Ovary (tissue), 9 donors: ENCODE results near the gene DERL3. TPM values are rescaled to one million over a fixed set of nuclear protein-coding genes. Genes with fewer than 3 reads are reported as not detected.
"Not testable (repeated sequence)": the region's sequence is repeated elsewhere in the genome, so short reads cannot be mapped to it uniquely, and the experiment has no call there.

ENCODE experiments used
- DNase-seq, 5 donors: peaks; one replicate each; pipeline ENCODE4 v3.0.0-alpha.2; 2019 to 2020
- H3K27ac ChIP-seq, 2 donors: fragments of 200-600 bp; one replicate each; pipeline versions ENCODE4 v1.5.1 to v1.8.0; 2019 to 2022
- H3K27me3 ChIP-seq: fragments of 200-600 bp; one replicate; pipeline ENCODE4 v1.8.0; 2022
- H3K36me3 ChIP-seq: fragments of 200-600 bp; sonication (generic); one replicate; pipeline ENCODE4 v1.5.1; 2019
- H3K4me1 ChIP-seq: one replicate; pipeline ENCODE4 v1.8.1; 2013; ENCODE audit warnings: mild to moderate bottlenecking, moderate library complexity; ENCODE audit not compliant: insufficient read depth
- H3K4me3 ChIP-seq: fragments of 200-600 bp; sonication (generic); one replicate; pipeline ENCODE4 v1.5.1; 2017
- H3K9me3 ChIP-seq, 2 donors: fragments of 200-600 bp in 1 of 2; sonication (generic) in 1 of 2; one replicate each; pipeline versions ENCODE4 v1.5.1 to v1.8.1; 2013 to 2019; ENCODE audit warnings: mild to moderate bottlenecking in 1 of 2, moderate library complexity in 1 of 2
- EP300 ChIP-seq: sonication (generic); formaldehyde crosslinking; IDR thresholded peaks from one replicate; pipeline ENCODE4 v1.6.1; 2017; ENCODE audit warnings: antibody characterized with exemption
- POLR2A ChIP-seq: fragments of 450-650 bp; IDR thresholded peaks from one replicate; pipeline ENCODE4 v1.6.1; 2017; ENCODE audit warnings: antibody characterized with exemption, mild to moderate bottlenecking, moderate library complexity
- WGBS, 3 donors: extraction: QIAGEN DNeasy Blood & Tissue Kit in 1 of 3; methylation state at CpG; one replicate each; pipeline versions ENCODE4 v1.1.5 to v1.1.7; 2013 to 2017; 5-methylcytosine and 5-hydroxymethylcytosine counted together
- intact Hi-C, 4 donors: fragments of 100-400 bp; cut with DNase I; formaldehyde crosslinking; loops; one replicate each; pipeline versions ENCODE4 v1.11.0 to v1.15.1; 2022 to 2023
- polyA plus RNA-seq, 2 donors: library from polyadenylated mRNA; stranded (reverse); fragments of 200-250 nt in 1 of 2; fragments of 350-450 nt in 1 of 2; fragmentation: Illumina TruSeq in 1 of 2; extraction: RNeasy Lipid Tissue Mini Kit (QIAGEN cat#74804) in 1 of 2; gene quantifications; one replicate each; pipeline ENCODE4 v1.2.3, GENCODE V29; 2013 to 2014
- total RNA-seq, 7 donors: library from RNA; depleted of rRNA in 2 of 7; stranded (reverse); fragments of >200 nt in 2 of 7; fragmentation: NEBNext Ultra II Directional in 3 of 7; extraction: Animal tissue kit (Norgen Biotek cat#: 25700) in 3 of 7; gene quantifications; one replicate each; pipeline versions ENCODE4 v1.1.0 to v1.2.4, GENCODE V29; 2016 to 2023
- TF ChIP-seq, protein P1 (sequence below), 3 donors: fragments of 450-650 bp in 2 of 3; fragments of 200-600 bp in 1 of 3; IDR thresholded peaks; one replicate each; pipeline versions ENCODE4 v1.5.1 to v1.8.0; 2016 to 2022; ENCODE audit warnings: antibody characterized with exemption in 3 of 3, mild to moderate bottlenecking in 1 of 3
- donor health status: DM: no; HTN: no; CAD: no; lungs with moderate emphysema.
- donor health status: DM: no; HTN: no; CAD: no.
- donor health status: Bipolar disorder and iron deficiency.
- donor health status: DM: yes; HTN: yes; CAD: no.
- donor health status: DM: no; HTN: no; CAD: no.
- donor health status: DM: yes; HTN: yes; CAD: no.

Gene DERL3
- total and polyA plus RNA-seq, 9 donors = 0.45 to 3.9 (median 1.8) TPM

DNA sequence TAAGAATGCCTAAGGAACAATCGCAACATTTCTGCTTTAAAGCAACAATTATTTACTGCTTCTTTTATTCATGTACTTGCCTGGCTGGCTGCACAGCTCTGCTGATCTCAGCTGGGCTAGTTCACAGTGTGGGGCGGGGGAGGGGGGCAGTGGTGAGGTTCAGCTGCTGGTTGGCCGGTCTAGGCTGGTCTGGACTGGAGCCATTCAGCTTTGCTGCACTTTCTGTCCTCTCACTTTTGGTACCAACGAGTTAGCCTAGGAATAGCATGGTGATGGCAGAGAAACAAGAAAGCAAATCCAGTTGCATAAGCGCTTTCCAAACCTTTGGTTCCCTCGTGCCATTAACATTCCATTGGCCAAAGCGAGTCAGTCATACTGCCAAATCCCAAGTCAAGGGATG is 39.4 kb upstream of the DERL3 start:
- no peaks in the 10 kb centered on the region for H3K36me3 ChIP-seq
- H3K4me1 ChIP-seq = no peaks in the 10 kb centered on the region
- TF ChIP-seq POLR2A = no peak
- TF ChIP-seq, protein P1, sequence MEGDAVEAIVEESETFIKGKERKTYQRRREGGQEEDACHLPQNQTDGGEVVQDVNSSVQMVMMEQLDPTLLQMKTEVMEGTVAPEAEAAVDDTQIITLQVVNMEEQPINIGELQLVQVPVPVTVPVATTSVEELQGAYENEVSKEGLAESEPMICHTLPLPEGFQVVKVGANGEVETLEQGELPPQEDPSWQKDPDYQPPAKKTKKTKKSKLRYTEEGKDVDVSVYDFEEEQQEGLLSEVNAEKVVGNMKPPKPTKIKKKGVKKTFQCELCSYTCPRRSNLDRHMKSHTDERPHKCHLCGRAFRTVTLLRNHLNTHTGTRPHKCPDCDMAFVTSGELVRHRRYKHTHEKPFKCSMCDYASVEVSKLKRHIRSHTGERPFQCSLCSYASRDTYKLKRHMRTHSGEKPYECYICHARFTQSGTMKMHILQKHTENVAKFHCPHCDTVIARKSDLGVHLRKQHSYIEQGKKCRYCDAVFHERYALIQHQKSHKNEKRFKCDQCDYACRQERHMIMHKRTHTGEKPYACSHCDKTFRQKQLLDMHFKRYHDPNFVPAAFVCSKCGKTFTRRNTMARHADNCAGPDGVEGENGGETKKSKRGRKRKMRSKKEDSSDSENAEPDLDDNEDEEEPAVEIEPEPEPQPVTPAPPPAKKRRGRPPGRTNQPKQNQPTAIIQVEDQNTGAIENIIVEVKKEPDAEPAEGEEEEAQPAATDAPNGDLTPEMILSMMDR (IDR thresholded peaks at IDR 0.05) = no peak
- TF ChIP-seq EP300 = no peak
- H3K27me3 ChIP-seq = no peaks in the 10 kb centered on the region
- WGBS, 3 donors = 85 to 87% (median 86%) methylated on average over 7 of the region's 7 CpGs
- no peak for DNase-seq
- intact Hi-C loops = no loop called here
- no peak overlapping the region for H3K27ac ChIP-seq
- no peak overlapping the region for H3K4me3 ChIP-seq
- H3K9me3 ChIP-seq = no peaks in the 10 kb centered on the region

DNA sequence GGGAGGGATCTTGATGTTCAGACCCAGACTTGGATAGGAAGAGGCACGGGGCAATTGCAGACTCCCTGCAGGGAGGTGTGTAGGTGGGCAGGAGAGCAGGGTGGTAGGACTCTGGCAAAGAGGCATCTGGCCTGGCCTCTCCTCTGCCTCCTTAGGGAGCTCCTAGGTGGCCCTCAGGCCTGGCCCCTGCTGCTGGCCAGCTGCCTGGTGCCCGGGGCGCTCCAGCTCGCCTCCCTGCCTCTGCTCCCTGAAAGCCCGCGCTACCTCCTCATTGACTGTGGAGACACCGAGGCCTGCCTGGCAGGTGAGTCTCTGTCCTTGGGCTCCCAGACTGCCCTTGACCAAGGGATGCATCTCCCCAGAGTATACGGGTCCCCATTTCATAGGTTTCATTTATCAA is 38.8 kb upstream of the DERL3 start:
- no peak for DNase-seq
- TF ChIP-seq EP300 (no peak), POLR2A (no peak)
- TF ChIP-seq, protein P1 (IDR thresholded peaks at IDR 0.05) = no peak
- Histone ChIP-seq H3K36me3 (no peaks in the 10 kb centered on the region), H3K9me3 (no peaks in the 10 kb centered on the region), H3K4me1 (no peaks in the 10 kb centered on the region), H3K4me3 (no peak overlapping the region), H3K27me3 (no peaks in the 10 kb centered on the region), H3K27ac (no peak overlapping the region)
- 94 to 97% (median 95%) methylated on average over 8 of the region's 8 CpGs for WGBS, 3 donors
- intact Hi-C loops = no loop called here

DNA sequence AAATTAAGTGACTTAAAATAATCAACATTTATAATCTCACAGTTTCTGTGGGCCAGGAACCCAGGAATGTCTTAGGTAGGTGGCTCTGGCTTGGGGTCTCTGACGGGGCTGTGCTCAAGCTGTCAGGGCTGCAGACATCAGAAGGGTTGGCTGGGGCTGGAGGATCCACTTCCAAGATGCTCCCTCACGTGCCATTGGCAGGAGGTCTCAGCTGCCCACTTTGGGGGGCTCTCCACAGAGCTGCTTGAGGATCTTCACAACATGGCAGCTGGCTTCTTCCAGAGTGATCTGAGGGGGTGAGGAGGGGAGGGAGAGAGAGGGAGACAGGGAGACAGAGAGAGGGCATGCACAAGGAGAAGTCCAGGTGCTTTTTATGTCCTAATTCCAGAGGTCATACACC is 37.0 kb upstream of the DERL3 start:
- no peaks in the 10 kb centered on the region for H3K27me3 ChIP-seq
- no peak overlapping the region for H3K4me3 ChIP-seq
- WGBS, 3 donors = 85 to 95% (median 85%) methylated on average over 2 of the region's 2 CpGs
- H3K36me3 ChIP-seq = no peaks in the 10 kb centered on the region
- H3K4me1 ChIP-seq = no peaks in the 10 kb centered on the region
- intact Hi-C loops = no loop called here
- H3K27ac ChIP-seq = no peak overlapping the region
- no peak for TF ChIP-seq EP300
- no peaks in the 10 kb centered on the region for H3K9me3 ChIP-seq
- DNase-seq = no peak

DNA sequence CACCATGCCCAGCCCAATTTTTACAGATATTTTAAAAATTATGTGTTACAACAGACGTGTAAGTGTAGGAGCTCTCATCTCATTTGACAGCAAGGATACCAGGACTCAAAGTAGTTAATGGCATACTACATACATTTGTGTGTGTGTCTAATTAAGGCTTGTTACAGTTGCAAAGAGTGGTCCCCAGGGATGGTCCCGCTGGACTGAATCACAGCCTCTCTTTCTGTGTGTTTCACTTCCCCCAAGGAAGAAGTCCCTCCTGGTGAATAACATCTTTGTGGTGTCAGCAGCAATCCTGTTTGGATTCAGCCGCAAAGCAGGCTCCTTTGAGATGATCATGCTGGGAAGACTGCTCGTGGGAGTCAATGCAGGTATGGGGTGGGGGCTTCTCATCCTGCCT is 36.1 kb upstream of the DERL3 start:
- H3K36me3 ChIP-seq = no peaks in the 10 kb centered on the region
- H3K4me1 ChIP-seq = no peaks in the 10 kb centered on the region
- no peaks in the 10 kb centered on the region for H3K27me3 ChIP-seq
- 94 to 95% (median 94%) methylated on average over 4 of the region's 4 CpGs for WGBS, 3 donors
- no peaks in the 10 kb centered on the region for H3K9me3 ChIP-seq
- H3K27ac ChIP-seq = no peak overlapping the region
- intact Hi-C loops = no loop called here
- TF ChIP-seq, protein P1 (IDR thresholded peaks at IDR 0.05) = no peak
- TF ChIP-seq EP300 (no peak), POLR2A (no peak)
- no peak for DNase-seq
- H3K4me3 ChIP-seq = no peak overlapping the region

DNA sequence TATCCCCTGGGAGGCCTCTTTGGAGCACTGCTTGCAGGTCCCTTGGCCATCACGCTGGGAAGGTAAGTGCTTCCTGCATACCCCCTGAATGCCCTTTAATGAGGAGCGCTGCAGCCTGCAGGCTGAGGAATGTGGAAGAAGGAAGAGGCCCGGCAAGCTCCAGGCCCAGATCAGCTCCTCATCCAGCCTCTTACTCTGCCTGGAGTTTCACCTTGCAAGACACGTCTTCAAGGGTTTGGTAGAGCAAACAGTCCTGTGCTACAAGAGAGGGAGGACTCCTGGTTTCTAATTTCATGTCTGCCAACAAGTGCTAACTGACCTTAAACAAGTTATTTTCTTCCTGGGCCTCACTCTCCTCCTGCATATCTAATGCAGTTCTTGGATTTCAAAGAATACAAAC is 29.8 kb upstream of the DERL3 start:
- WGBS, 3 donors = 86 to 91% (median 90%) methylated on average over 4 of the region's 4 CpGs
- Histone ChIP-seq H3K9me3 (no peaks in the 10 kb centered on the region), H3K36me3 (no peaks in the 10 kb centered on the region), H3K27ac (no peak overlapping the region), H3K27me3 (no peaks in the 10 kb centered on the region), H3K4me3 (no peak overlapping the region), H3K4me1 (no peaks in the 10 kb centered on the region)
- intact Hi-C loops = loop anchor here in 2 of 4 donors (10.0 kb wide), 2 partner anchors 46 to 86 kb away; no protein-coding TSS in a partner anchor
- TF ChIP-seq POLR2A = no peak
- TF ChIP-seq, protein P1 (IDR thresholded peaks at IDR 0.05) = no peak
- no peak for TF ChIP-seq EP300
- no peak for DNase-seq

DNA sequence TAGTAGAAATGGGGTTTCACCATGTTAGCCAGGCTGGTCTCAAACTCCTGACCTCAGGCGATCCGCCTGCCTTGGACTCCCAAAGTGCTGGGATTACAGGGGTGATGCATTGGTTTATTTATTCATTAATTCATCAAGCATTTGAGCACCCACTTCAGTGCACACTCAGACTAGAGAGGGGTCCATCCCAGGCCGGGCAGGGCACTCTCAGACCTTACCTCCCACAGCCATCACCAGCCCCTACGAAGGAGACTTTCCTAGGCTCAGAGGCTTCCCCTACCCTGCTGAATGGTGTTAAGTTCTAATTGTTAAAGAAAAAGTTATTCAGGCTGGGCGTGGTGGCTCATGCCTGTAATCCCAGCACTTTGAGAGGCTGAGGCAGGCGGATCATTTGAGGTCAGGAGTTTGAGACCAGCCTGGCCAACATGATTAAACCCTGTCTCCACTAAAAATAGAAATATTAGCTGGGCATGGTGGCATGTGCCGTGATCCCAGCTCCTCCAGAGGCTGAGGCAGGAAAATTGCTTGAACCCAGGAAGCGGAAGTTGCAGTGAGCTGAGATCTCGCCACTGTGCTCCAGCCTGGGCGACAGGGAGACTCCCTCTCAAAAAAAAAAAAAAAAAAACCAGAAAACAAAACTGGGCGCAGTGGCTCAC is 25.8 kb upstream of the DERL3 start:
- H3K36me3 ChIP-seq, H3K9me3 ChIP-seq, H3K27me3 ChIP-seq, H3K4me3 ChIP-seq, H3K27ac ChIP-seq, H3K4me1 ChIP-seq: not testable (repeated sequence)
- DNase-seq = peak in 1 of 5 donors; percentile 19
- 70 to 80% (median 79%) methylated on average over 11 of the region's 11 CpGs for WGBS, 3 donors
- intact Hi-C loops = loop anchor here in 2 of 4 donors (10.0 kb wide), 2 partner anchors 50 to 90 kb away; no protein-coding TSS in a partner anchor
